22Rv1 (cell line): ENCODE data around the gene CASP3.

Experiments used
- ZFX ChIP-seq: fragments of 450-650 bp; IDR thresholded peaks from 2 replicates; pipeline ENCODE4 v1.6.1; 2017; ENCODE audit warnings: antibody characterized with exemption, borderline replicate concordance
- TF ChIP-seq, protein P1 (sequence below): fragments of 450-650 bp; IDR thresholded peaks from 2 replicates; pipeline ENCODE4 v1.5.1; 2017; ENCODE audit warnings: mild to moderate bottlenecking

GRCh38 chr4:184684491-184685189 is 35.4 kb upstream of the CASP3 start:
- TF ChIP-seq, protein P1, sequence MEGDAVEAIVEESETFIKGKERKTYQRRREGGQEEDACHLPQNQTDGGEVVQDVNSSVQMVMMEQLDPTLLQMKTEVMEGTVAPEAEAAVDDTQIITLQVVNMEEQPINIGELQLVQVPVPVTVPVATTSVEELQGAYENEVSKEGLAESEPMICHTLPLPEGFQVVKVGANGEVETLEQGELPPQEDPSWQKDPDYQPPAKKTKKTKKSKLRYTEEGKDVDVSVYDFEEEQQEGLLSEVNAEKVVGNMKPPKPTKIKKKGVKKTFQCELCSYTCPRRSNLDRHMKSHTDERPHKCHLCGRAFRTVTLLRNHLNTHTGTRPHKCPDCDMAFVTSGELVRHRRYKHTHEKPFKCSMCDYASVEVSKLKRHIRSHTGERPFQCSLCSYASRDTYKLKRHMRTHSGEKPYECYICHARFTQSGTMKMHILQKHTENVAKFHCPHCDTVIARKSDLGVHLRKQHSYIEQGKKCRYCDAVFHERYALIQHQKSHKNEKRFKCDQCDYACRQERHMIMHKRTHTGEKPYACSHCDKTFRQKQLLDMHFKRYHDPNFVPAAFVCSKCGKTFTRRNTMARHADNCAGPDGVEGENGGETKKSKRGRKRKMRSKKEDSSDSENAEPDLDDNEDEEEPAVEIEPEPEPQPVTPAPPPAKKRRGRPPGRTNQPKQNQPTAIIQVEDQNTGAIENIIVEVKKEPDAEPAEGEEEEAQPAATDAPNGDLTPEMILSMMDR = no peak
- TF ChIP-seq ZFX = no peak
